22Rv1 (cell line): ENCODE data around the gene ARL14EPL.

ENCODE experiments used
- ZFX ChIP-seq: fragments of 450-650 bp; IDR thresholded peaks from 2 replicates; pipeline ENCODE4 v1.6.1; 2017; ENCODE audit warnings: antibody characterized with exemption, borderline replicate concordance
- TF ChIP-seq, protein P1 (sequence below): fragments of 450-650 bp; IDR thresholded peaks from 2 replicates; pipeline ENCODE4 v1.5.1; 2017; ENCODE audit warnings: mild to moderate bottlenecking

DNA sequence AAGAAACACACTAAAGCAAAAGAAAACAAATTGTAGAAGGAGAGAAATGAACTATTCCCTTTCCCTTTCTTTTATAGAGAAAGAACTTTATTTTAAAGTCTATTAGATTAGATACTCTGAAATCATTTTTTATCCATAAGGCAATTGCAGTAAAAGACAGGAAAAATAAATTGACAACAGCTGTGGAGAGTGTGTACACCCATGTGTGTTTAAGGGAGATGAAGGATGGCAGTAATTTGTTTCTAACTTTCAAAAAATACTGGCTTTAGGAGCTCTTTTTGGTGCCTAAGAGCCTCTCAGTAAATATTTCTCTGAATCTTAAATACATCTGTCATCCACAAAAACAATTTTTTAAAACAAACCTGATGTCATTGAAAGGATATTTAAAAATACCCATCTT lies 18.3 kb upstream of the ARL14EPL start:
- TF ChIP-seq, protein P1, sequence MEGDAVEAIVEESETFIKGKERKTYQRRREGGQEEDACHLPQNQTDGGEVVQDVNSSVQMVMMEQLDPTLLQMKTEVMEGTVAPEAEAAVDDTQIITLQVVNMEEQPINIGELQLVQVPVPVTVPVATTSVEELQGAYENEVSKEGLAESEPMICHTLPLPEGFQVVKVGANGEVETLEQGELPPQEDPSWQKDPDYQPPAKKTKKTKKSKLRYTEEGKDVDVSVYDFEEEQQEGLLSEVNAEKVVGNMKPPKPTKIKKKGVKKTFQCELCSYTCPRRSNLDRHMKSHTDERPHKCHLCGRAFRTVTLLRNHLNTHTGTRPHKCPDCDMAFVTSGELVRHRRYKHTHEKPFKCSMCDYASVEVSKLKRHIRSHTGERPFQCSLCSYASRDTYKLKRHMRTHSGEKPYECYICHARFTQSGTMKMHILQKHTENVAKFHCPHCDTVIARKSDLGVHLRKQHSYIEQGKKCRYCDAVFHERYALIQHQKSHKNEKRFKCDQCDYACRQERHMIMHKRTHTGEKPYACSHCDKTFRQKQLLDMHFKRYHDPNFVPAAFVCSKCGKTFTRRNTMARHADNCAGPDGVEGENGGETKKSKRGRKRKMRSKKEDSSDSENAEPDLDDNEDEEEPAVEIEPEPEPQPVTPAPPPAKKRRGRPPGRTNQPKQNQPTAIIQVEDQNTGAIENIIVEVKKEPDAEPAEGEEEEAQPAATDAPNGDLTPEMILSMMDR = no peak
- no peak for TF ChIP-seq ZFX
